SK-N-SH (cell line): ENCODE measurements around the gene PEG3. TPM values are rescaled to one million over a fixed set of nuclear protein-coding genes. Genes with fewer than 3 reads are reported as not detected.

ENCODE experiments used
- EZH2phosphoT487 ChIP-seq: fragments of 200-600 bp; sonication (generic); IDR thresholded peaks from 2 replicates; pipeline ENCODE4 v1.6.1; 2017; ENCODE audit warnings: low read depth, mixed run types, mild to moderate bottlenecking, antibody characterized with exemption, moderate library complexity, borderline replicate concordance
- FOXJ3 ChIP-seq: sonication (generic); formaldehyde crosslinking; IDR thresholded peaks from 2 replicates; pipeline ENCODE4 v1.5.1; 2020; ENCODE audit warnings: mild to moderate bottlenecking, missing genetic modification reagents
- FOXM1 ChIP-seq: IDR thresholded peaks from 2 replicates; pipeline ENCODE4 v1.4.0; 2012; ENCODE audit warnings: low read depth, mild to moderate bottlenecking
- MAX ChIP-seq: IDR thresholded peaks from 2 replicates; pipeline ENCODE4 v1.4.0; 2012; ENCODE audit warnings: low read depth
- MEF2A ChIP-seq: IDR thresholded peaks from 2 replicates; pipeline ENCODE4 v1.4.0; 2012; ENCODE audit warnings: low read depth, borderline replicate concordance
- MXI1 ChIP-seq: IDR thresholded peaks from 2 replicates; pipeline ENCODE4 v1.6.1; 2012; ENCODE audit warnings: mild to moderate bottlenecking, low read depth, low read length, improper control_type of control experiment
- NRF1 ChIP-seq: IDR thresholded peaks from 2 replicates; pipeline ENCODE4 v1.6.1; 2012; ENCODE audit warnings: low read depth, mild to moderate bottlenecking, low read length
- POLR2AphosphoS5 ChIP-seq: IDR thresholded peaks from 2 replicates; pipeline ENCODE4 v1.6.1; 2012; ENCODE audit warnings: low read depth, low read length
- RAD21 ChIP-seq: IDR thresholded peaks from 2 replicates; pipeline ENCODE4 v1.6.1; 2012; ENCODE audit warnings: mild to moderate bottlenecking, low read length
- RFX5 ChIP-seq: IDR thresholded peaks from 2 replicates; pipeline ENCODE4 v1.6.1; 2012; ENCODE audit warnings: mild to moderate bottlenecking, improper control_type of control experiment, low read length
- RXRA ChIP-seq: IDR thresholded peaks from 2 replicates; pipeline ENCODE4 v1.4.0; 2012; ENCODE audit warnings: low read depth, mild to moderate bottlenecking, borderline replicate concordance
- SMC3 ChIP-seq: IDR thresholded peaks from 2 replicates; pipeline ENCODE4 v1.6.1; 2012; ENCODE audit warnings: low read depth, low read length, improper control_type of control experiment
- TEAD4 ChIP-seq: IDR thresholded peaks from 2 replicates; pipeline ENCODE4 v1.4.0; 2012; ENCODE audit warnings: mild to moderate bottlenecking, borderline replicate concordance; ENCODE audit not compliant: insufficient read depth
- polyA plus RNA-seq, 3 experiments: library from polyadenylated mRNA; depleted of rRNA; stranded (reverse); fragments of >200 nt; gene quantifications; 2 replicates each; pipeline ENCODE4 v1.2.3, GENCODE V29; 2012
- TF ChIP-seq, protein P1 (sequence below): fragments of 200-600 bp; sonication (generic); IDR thresholded peaks from 2 replicates; pipeline ENCODE4 v1.6.1; 2017; ENCODE audit warnings: antibody characterized with exemption, mild to moderate bottlenecking, moderate library complexity
- TF ChIP-seq, protein P2 (sequence below): IDR thresholded peaks from 2 replicates; pipeline ENCODE4 v1.4.0; 2012; ENCODE audit warnings: low read depth, borderline replicate concordance
- TF ChIP-seq, protein P3 (sequence below): fragments of 150-350 bp; IDR thresholded peaks from 2 replicates; pipeline ENCODE4 v1.6.1; 2016; ENCODE audit warnings: mild to moderate bottlenecking, low read depth, low read length

The PEG3 gene
- polyA plus RNA-seq, 1 of the 3 experiments (the other 2 are of a cell fraction), result 0.12 TPM

- TF ChIP-seq, protein P1, sequence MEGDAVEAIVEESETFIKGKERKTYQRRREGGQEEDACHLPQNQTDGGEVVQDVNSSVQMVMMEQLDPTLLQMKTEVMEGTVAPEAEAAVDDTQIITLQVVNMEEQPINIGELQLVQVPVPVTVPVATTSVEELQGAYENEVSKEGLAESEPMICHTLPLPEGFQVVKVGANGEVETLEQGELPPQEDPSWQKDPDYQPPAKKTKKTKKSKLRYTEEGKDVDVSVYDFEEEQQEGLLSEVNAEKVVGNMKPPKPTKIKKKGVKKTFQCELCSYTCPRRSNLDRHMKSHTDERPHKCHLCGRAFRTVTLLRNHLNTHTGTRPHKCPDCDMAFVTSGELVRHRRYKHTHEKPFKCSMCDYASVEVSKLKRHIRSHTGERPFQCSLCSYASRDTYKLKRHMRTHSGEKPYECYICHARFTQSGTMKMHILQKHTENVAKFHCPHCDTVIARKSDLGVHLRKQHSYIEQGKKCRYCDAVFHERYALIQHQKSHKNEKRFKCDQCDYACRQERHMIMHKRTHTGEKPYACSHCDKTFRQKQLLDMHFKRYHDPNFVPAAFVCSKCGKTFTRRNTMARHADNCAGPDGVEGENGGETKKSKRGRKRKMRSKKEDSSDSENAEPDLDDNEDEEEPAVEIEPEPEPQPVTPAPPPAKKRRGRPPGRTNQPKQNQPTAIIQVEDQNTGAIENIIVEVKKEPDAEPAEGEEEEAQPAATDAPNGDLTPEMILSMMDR, result no peak
- no peak for TF ChIP-seq EZH2phosphoT487
- TF ChIP-seq TEAD4, result no peak
- TF ChIP-seq MAX, result no peak
- no peak for TF ChIP-seq FOXJ3
- TF ChIP-seq, protein P2, sequence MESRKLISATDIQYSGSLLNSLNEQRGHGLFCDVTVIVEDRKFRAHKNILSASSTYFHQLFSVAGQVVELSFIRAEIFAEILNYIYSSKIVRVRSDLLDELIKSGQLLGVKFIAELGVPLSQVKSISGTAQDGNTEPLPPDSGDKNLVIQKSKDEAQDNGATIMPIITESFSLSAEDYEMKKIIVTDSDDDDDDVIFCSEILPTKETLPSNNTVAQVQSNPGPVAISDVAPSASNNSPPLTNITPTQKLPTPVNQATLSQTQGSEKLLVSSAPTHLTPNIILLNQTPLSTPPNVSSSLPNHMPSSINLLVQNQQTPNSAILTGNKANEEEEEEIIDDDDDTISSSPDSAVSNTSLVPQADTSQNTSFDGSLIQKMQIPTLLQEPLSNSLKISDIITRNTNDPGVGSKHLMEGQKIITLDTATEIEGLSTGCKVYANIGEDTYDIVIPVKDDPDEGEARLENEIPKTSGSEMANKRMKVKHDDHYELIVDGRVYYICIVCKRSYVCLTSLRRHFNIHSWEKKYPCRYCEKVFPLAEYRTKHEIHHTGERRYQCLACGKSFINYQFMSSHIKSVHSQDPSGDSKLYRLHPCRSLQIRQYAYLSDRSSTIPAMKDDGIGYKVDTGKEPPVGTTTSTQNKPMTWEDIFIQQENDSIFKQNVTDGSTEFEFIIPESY, result no peak
- TF ChIP-seq MEF2A, result no peak
- no peak for TF ChIP-seq RXRA
- TF ChIP-seq FOXM1, result no peak
- no peak for TF ChIP-seq SMC3
- no peak for TF ChIP-seq POLR2AphosphoS5
- no peak for TF ChIP-seq MXI1
- TF ChIP-seq RFX5, result no peak
- no peak for TF ChIP-seq RAD21
- TF ChIP-seq, protein P3, sequence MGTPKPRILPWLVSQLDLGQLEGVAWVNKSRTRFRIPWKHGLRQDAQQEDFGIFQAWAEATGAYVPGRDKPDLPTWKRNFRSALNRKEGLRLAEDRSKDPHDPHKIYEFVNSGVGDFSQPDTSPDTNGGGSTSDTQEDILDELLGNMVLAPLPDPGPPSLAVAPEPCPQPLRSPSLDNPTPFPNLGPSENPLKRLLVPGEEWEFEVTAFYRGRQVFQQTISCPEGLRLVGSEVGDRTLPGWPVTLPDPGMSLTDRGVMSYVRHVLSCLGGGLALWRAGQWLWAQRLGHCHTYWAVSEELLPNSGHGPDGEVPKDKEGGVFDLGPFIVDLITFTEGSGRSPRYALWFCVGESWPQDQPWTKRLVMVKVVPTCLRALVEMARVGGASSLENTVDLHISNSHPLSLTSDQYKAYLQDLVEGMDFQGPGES, result no peak; the same call in 1 of the 2 replicates
- peak; percentile 62 for TF ChIP-seq NRF1
- TF ChIP-seq, all 33 proteins: peak for 3
Measured at GRCh38 chr19:56838909-56839651, 1.4 kb downstream of the PEG3 start (continued).
